Prostate gland (tissue), 2 donors: ENCODE results near the gene ITGB4.

ENCODE experiments used
- POLR2A ChIP-seq: fragments of 450-650 bp; IDR thresholded peaks from one replicate; pipeline ENCODE4 v1.6.1; 2016; ENCODE audit warnings: antibody characterized with exemption, mild to moderate bottlenecking
- TF ChIP-seq, protein P1 (sequence below), 4 experiments: fragments of 200-600 bp in 2 of 4; fragments of 450-650 bp in 2 of 4; sonication (generic) in 2 of 4; IDR thresholded peaks; 1 replicate in 3 of 4; 2 replicates in 1 of 4; pipeline ENCODE4 v1.5.1; 2016 to 2019; ENCODE audit warnings: antibody characterized with exemption in 4 of 4, mild to moderate bottlenecking in 2 of 4, moderate library complexity in 2 of 4

- TF ChIP-seq, protein P1, sequence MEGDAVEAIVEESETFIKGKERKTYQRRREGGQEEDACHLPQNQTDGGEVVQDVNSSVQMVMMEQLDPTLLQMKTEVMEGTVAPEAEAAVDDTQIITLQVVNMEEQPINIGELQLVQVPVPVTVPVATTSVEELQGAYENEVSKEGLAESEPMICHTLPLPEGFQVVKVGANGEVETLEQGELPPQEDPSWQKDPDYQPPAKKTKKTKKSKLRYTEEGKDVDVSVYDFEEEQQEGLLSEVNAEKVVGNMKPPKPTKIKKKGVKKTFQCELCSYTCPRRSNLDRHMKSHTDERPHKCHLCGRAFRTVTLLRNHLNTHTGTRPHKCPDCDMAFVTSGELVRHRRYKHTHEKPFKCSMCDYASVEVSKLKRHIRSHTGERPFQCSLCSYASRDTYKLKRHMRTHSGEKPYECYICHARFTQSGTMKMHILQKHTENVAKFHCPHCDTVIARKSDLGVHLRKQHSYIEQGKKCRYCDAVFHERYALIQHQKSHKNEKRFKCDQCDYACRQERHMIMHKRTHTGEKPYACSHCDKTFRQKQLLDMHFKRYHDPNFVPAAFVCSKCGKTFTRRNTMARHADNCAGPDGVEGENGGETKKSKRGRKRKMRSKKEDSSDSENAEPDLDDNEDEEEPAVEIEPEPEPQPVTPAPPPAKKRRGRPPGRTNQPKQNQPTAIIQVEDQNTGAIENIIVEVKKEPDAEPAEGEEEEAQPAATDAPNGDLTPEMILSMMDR (IDR thresholded peaks at IDR 0.05) = peak; percentile 93 to 98 (median 94)
- TF ChIP-seq POLR2A = no peak
Observed at GRCh38 chr17:75749545-75750389, 28.5 kb downstream of the ITGB4 start.
